HG03025 (cell line): ENCODE results near the gene BICDL2.
"Not testable (repeated sequence)": the region's sequence is repeated elsewhere in the genome, so short reads cannot be mapped to it uniquely, and the experiment has no call there.

ENCODE experiments used
- ATAC-seq: cut with Tn5 transposase; IDR thresholded peaks from one replicate; pipeline ENCODE4 v1.9.1; 2021; ENCODE audit warnings: mild to moderate bottlenecking, moderate library complexity; ENCODE audit not compliant: unreplicated experiment, low FRiP score

The BICDL2 gene, protein sequence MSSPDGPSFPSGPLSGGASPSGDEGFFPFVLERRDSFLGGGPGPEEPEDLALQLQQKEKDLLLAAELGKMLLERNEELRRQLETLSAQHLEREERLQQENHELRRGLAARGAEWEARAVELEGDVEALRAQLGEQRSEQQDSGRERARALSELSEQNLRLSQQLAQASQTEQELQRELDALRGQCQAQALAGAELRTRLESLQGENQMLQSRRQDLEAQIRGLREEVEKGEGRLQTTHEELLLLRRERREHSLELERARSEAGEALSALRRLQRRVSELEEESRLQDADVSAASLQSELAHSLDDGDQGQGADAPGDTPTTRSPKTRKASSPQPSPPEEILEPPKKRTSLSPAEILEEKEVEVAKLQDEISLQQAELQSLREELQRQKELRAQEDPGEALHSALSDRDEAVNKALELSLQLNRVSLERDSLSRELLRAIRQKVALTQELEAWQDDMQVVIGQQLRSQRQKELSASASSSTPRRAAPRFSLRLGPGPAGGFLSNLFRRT

DNA sequence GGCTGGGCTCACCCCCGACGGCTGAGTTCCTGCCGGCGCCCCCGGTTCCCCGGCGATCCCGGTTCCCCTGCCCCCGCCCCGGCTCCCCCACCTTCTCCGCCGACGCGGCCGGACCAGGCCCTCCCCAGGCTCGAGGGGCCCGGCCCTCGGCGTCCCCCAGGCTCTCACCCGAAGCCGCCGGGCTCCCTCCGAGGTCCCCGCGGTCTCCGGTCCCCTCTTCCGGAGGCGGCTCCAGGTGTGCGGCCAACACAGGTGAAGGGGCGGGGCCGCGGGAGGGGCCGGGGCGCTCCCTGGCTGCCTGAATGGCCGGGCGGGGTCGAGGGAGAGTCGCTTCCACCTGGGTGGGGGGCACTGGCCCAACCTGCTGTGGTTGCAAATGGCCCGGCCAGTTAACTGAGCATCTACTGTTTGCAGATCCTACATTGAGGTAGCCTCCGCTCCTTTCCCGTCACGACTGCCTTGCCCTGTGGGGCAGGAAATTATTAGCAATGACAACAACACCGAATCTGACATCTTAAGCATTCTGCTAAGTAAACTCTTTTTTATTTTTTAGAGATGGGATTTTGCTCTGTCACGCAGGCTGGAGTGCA, at the start of gene BICDL2:
Gene BICDL2, minus strand, starts transcription at position 219 of the 590 bp plus-strand sequence. CDS start 1,448 bp downstream, outside the sequence.
- no peak for ATAC-seq

DNA sequence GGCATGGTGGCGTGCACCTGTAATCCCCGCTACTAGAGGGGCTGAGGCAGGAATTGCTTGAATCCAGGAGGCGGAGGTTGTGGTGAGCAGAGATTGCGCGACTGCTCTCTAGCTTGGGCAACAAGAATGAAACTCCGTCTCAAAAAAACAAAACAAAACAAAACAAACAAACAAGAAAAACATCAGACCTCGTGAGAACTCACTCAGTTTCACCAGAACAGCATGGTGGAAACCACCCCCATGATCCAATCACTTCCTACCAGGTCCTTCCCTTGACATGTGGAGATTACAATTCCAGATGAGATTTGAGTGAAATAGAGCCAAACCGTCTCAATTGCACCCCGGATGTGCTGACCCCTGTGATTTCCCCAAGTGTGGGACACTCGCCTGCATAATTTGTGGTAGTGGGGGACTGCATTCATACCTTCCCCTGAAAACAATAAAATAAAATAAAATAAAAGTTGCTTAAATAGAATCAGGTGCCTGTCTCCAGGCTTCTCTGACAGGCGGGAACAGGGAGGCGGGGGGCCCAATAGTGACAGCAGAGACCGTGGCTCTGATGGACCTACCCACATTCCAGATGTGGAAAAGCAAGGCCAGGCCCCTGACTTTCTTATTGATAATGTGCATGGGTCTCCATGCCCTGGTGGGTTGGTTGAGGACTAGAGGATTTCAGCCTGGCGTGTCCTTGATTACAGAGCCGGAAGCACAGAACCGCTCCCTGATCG, 49.3 kb upstream of the BICDL2 start:
- no peak for ATAC-seq

- no peak for ATAC-seq
Observed at GRCh38 chr16:3084969-3085670, 48.4 kb upstream of the BICDL2 start.

- ATAC-seq = no peak
Observed at GRCh38 chr16:3084491-3084890, 47.7 kb upstream of the BICDL2 start.

DNA sequence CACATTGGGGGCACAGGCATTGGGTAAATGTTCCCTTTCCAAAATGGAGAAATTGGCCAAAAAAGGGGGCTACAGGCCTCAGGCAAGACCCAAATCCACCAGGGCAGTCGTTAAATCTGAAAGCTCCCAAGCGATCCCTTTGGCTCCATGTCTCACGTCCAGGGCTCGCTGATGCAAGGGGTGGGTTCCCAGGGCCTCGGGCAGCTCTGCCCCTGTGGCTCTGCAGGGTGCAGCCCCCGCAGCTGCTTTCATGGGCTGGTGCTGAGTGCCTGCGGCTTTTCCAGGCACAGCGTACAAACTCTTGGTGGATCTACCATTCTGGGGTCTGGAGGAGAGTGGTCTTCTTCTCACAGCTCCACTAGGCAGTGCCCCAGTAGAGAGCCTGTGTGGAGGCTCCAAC, 46.7 kb upstream of the BICDL2 start:
- ATAC-seq = not testable (repeated sequence)

DNA sequence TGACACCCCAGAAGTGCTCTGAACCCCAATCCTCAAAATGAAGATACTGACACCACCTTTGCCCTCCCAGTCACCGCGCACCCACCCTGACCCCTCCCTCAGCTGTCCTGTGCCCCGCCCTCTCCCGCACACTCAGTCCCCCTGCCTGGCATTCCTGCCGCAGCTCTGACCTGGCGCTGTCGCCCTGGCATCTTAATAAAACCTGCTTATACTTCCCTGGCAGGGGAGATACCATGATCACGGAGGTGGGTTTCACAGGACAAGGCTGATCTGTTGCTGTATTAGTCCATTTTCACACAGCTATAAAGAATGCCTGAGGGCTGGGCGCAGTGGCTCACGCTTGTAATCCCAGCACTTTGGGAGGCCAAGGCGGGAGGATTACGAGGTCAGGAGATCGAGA, 45.2 kb upstream of the BICDL2 start:
- not testable (repeated sequence) for ATAC-seq

DNA sequence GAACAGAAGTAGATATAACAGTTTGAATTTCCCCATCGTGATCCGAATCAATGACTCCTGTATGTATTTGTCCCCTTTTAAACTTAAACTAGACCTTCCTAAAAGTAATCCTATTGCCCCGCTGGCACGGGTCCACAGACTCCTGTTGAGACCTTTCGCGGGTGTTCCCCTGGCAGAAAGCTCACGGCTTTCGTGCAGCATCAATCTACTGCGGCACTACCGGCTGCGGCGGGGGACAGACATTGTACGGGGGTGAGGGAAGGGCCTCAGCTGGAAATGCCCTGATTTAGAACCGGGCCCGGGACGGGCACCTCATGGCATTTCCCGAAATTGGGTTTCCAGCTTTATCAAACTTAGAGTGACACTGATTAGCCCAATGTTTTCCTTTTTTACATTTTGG, 43.3 kb upstream of the BICDL2 start:
- ATAC-seq = no peak

DNA sequence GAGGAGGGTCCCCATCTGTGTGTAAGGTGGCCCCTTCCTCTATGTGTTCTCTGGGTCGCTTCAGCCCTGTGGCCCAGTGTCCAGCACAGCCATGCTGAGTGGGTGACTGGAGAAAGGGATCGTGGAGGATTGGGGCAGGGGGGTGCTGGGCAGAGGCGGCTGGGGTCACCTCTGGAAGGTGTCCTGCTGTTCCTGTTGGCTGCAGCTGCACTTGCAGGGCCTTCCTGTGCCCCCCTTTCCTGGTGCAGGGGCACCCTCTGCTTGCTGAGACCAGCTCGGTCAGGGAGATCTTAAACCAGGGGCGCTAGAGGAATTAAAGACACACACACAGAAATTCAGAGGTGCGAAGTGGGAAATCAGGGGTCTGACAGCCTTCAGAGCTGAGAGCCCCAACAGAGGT, 39.8 kb upstream of the BICDL2 start:
- ATAC-seq = no peak

DNA sequence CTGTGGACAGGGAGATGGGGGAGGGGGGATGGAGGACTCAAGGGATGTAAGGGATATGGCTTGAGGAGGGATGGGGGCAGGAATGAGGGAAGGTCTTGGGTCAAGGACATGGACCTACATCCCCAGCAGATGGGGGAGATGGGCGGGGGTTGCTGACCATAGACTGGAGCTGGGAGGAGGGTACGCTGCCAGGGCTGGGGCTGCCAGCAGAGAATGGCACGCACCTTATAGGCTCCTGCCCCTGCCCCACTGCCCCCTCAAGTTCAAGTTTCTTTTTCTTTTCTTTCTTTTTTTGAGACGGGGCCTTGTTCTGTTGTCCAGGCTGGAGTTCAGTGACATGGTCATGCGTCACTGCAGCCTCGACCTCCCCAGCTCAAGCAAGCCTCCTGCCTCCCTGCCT, 39.2 kb upstream of the BICDL2 start:
- ATAC-seq = not testable (repeated sequence)

GRCh38 chr16:3075523-3075915, 38.8 kb upstream of the BICDL2 start:
- no peak for ATAC-seq

- ATAC-seq = no peak
Observed at GRCh38 chr16:3074860-3075522, 38.2 kb upstream of the BICDL2 start.

GRCh38 chr16:3073448-3073847, 36.7 kb upstream of the BICDL2 start:
- no peak for ATAC-seq

GRCh38 chr16:3072576-3073263, 36.0 kb upstream of the BICDL2 start:
- not testable (repeated sequence) for ATAC-seq

- ATAC-seq = not testable (repeated sequence)
Observed at GRCh38 chr16:3072148-3072547, 35.4 kb upstream of the BICDL2 start.

- no peak for ATAC-seq
Observed at GRCh38 chr16:3071655-3072054, 34.9 kb upstream of the BICDL2 start.

DNA sequence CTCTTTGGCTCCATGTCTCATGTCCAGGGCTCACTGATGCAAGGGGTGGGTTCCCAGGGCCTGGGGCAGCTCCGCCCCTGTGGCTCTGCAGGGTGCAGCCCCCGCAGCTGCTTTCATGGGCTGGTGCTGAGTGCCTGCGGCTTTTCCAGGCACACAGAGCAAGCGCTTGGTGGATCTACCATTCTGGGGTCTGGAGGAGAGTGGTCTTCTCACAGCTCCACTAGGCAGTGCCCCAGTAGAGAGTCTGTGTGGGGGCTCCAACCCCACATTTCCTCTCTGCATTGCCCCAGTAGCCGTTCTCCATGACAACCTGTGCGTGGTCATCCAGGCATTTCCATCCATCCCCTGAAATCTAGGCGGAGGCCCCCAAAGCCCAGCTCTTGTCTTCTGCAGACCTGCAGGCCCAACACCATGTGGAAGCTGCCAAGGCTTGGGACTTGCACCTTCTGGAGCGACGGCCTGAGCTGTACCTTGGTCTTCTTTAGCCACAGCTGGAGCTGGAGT, 33.9 kb upstream of the BICDL2 start:
- ATAC-seq = no peak

DNA sequence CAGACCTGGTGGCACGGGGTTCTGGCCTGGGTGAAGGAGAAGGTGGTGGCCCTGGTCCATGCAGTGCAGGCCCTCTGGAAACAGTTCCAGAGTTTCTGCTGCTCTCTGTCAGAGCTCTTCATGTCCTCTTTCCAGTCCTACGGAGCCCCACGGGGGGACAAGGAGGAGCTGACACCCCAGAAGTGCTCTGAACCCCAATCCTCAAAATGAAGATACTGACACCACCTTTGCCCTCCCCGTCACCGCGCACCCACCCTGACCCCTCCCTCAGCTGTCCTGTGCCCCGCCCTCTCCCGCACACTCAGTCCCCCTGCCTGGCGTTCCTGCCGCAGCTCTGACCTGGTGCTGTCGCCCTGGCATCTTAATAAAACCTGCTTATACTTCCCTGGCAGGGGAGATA, 32.4 kb upstream of the BICDL2 start:
- not testable (repeated sequence) for ATAC-seq

GRCh38 chr16:3068487-3068886, 31.7 kb upstream of the BICDL2 start:
- no peak for ATAC-seq

- no peak for ATAC-seq
Observed at GRCh38 chr16:3066440-3066748, 29.6 kb upstream of the BICDL2 start.
